Measurements from ENCODE around the gene CDCP1. TPM values are rescaled to one million over a fixed set of nuclear protein-coding genes. Genes with fewer than 3 reads are reported as not detected.
"Not testable (repeated sequence)": the region's sequence is repeated elsewhere in the genome, so short reads cannot be mapped to it uniquely, and the experiment has no call there.

CDCP1 gene
- total RNA-seq, 2 experiments from 2014 or later = 0.32 to 0.36 TPM

GRCh38 chr3:45148921-45149320 is 2.7 kb upstream of the CDCP1 start:
- no peak overlapping the region for H3K4me3 Mint-ChIP-seq
- no peak for DNase-seq
- H3K27me3 Mint-ChIP-seq = peaks cover 37% of the 10 kb centered on the region
- TF ChIP-seq CTCF (IDR thresholded peaks at IDR 0.05) = no peak
- peaks cover 10% of the 10 kb centered on the region for H3K4me1 Mint-ChIP-seq (ENCODE audit: low read depth)
- intact Hi-C loops (cut with micrococcal nuclease) = no loop called here
- no peak overlapping the region for H3K27ac Mint-ChIP-seq
- H3K36me3 Mint-ChIP-seq (ENCODE audit: low read depth) = no peaks in the 10 kb centered on the region
- H3K9me3 Mint-ChIP-seq = peaks cover 9% of the 10 kb centered on the region
- no peak for ATAC-seq
- ChIA-PET POLR2A (interaction anchor here (0.6 kb wide), 1 partner anchor 457 kb away, joined by 4 read pairs; no protein-coding TSS in a partner anchor), CTCF (interaction anchor here (0.7 to 1.2 kb wide), 2 partner anchors 62 to 107 kb away, joined by 3 read pairs; no protein-coding TSS in a partner anchor)

GRCh38 chr3:45145223-45145622 is 955 bp downstream of the CDCP1 start:
- no peaks in the 10 kb centered on the region for H3K36me3 Mint-ChIP-seq (ENCODE audit: low read depth)
- intact Hi-C loops (cut with micrococcal nuclease) = no loop called here
- H3K27me3 Mint-ChIP-seq = peaks cover 47% of the 10 kb centered on the region
- H3K4me1 Mint-ChIP-seq (ENCODE audit: low read depth) = peaks cover 10% of the 10 kb centered on the region
- DNase-seq (no peak), ATAC-seq (no peak)
- ChIA-PET POLR2A (interaction anchor here (0.6 kb wide), 1 partner anchor 685 kb away, joined by 4 read pairs; no protein-coding TSS in a partner anchor), CTCF (interaction anchor here (1.4 kb wide), 1 partner anchor 65 kb away, joined by 4 read pairs; no protein-coding TSS in a partner anchor)
- H3K9me3 Mint-ChIP-seq = peaks cover 3% of the 10 kb centered on the region
- H3K4me3 Mint-ChIP-seq = peak overlapping the region; percentile 26
- H3K27ac Mint-ChIP-seq = no peak overlapping the region
- no peak for TF ChIP-seq CTCF (IDR thresholded peaks at IDR 0.05)

- ChIA-PET POLR2A (interaction anchor here (0.6 kb wide), 1 partner anchor 687 kb away, joined by 4 read pairs; no protein-coding TSS in a partner anchor), CTCF (no interaction called here)
- H3K4me1 Mint-ChIP-seq (ENCODE audit: low read depth) = peaks cover 10% of the 10 kb centered on the region
- DNase-seq = no peak
- H3K27ac Mint-ChIP-seq = no peak overlapping the region
- no peak for ATAC-seq
- TF ChIP-seq CTCF (IDR thresholded peaks at IDR 0.05) = no peak
- intact Hi-C loops (cut with micrococcal nuclease) = no loop called here
- peaks cover 44% of the 10 kb centered on the region for H3K27me3 Mint-ChIP-seq
- no peaks in the 10 kb centered on the region for H3K36me3 Mint-ChIP-seq (ENCODE audit: low read depth)
- H3K4me3 Mint-ChIP-seq = no peak overlapping the region
- no peaks in the 10 kb centered on the region for H3K9me3 Mint-ChIP-seq
Measured at GRCh38 chr3:45143673-45144671, 2.2 kb downstream of the CDCP1 start.

GRCh38 chr3:45140770-45141155 is 5.4 kb downstream of the CDCP1 start:
- H3K4me1 Mint-ChIP-seq (ENCODE audit: low read depth); DNase-seq; POLR2A ChIA-PET; intact Hi-C loops (cut with micrococcal nuclease); H3K4me3 Mint-ChIP-seq; H3K27ac Mint-ChIP-seq; H3K9me3 Mint-ChIP-seq; CTCF ChIA-PET; H3K36me3 Mint-ChIP-seq (ENCODE audit: low read depth); ATAC-seq: not testable (repeated sequence)
- peaks cover 25% of the 10 kb centered on the region for H3K27me3 Mint-ChIP-seq

GRCh38 chr3:45140141-45140769 is 5.9 kb downstream of the CDCP1 start:
- H3K27me3 Mint-ChIP-seq = peaks cover 21% of the 10 kb centered on the region
- no peaks in the 10 kb centered on the region for H3K9me3 Mint-ChIP-seq
- TF ChIP-seq CTCF (IDR thresholded peaks at IDR 0.05) = no peak
- H3K36me3 Mint-ChIP-seq (ENCODE audit: low read depth) = no peaks in the 10 kb centered on the region
- ChIA-PET POLR2A (no interaction called here), CTCF (interaction anchor here (1.2 kb wide), 1 partner anchor 100 kb away, joined by 5 read pairs; no protein-coding TSS in a partner anchor)
- no peak for DNase-seq
- peaks cover 3% of the 10 kb centered on the region for H3K4me1 Mint-ChIP-seq (ENCODE audit: low read depth)
- H3K4me3 Mint-ChIP-seq = no peak overlapping the region
- no peak for ATAC-seq
- H3K27ac Mint-ChIP-seq = no peak overlapping the region
- intact Hi-C loops (cut with micrococcal nuclease) = no loop called here

Measured in activated CD8-positive, alpha-beta T cell treated with anti-CD3 and anti-CD28 coated beads for 36 hours (primary cell).